NK-92 (cell line): ENCODE measurements around the gene ESD.
"Not testable (repeated sequence)": the region's sequence is repeated elsewhere in the genome, so short reads cannot be mapped to it uniquely, and the experiment has no call there.

Experiments used
- DNase-seq: peaks from one replicate; lab custom pipeline; 2025; ENCODE audit not compliant: unreplicated experiment; lab: John Stamatoyannopoulos, UW

ESD gene

GRCh38 chr13:46796515-46797474 lies at the start of gene ESD:
Gene ESD, minus strand, starts transcription at chr13:46797161. Its CDS starts 5,748 bp downstream, at chr13:46791413.
- peak; percentile 31 for DNase-seq

GRCh38 chr13:46846726-46847125 lies 49.8 kb upstream of the ESD start:
- DNase-seq = no peak

GRCh38 chr13:46845146-46845545 lies 48.2 kb upstream of the ESD start:
- no peak for DNase-seq

- DNase-seq = no peak
These were observed 47.5 kb upstream of the ESD start for GRCh38 chr13:46844431-46844830.

GRCh38 chr13:46839399-46839798 lies 42.4 kb upstream of the ESD start:
- DNase-seq = no peak

GRCh38 chr13:46834657-46835056 lies 37.7 kb upstream of the ESD start:
- no peak for DNase-seq

- no peak for DNase-seq
These were observed 34.7 kb upstream of the ESD start for GRCh38 chr13:46831588-46832194.

- DNase-seq = no peak
These were observed 33.5 kb upstream of the ESD start for GRCh38 chr13:46830405-46831005.

- no peak for DNase-seq
These were observed 25.6 kb upstream of the ESD start for GRCh38 chr13:46822551-46822950.

GRCh38 chr13:46817838-46818476 lies 21.0 kb upstream of the ESD start:
- DNase-seq = no peak

GRCh38 chr13:46817095-46817494 lies 20.1 kb upstream of the ESD start:
- no peak for DNase-seq

GRCh38 chr13:46816371-46816770 lies 19.4 kb upstream of the ESD start:
- no peak for DNase-seq

- no peak for DNase-seq
These were observed 15.4 kb upstream of the ESD start for GRCh38 chr13:46812301-46812797.

GRCh38 chr13:46810440-46810839 lies 13.5 kb upstream of the ESD start:
- no peak for DNase-seq

GRCh38 chr13:46804921-46805320 lies 8.0 kb upstream of the ESD start:
- DNase-seq = not testable (repeated sequence)

GRCh38 chr13:46804391-46804815 lies 7.4 kb upstream of the ESD start:
- no peak for DNase-seq

GRCh38 chr13:46803586-46803985 lies 6.6 kb upstream of the ESD start:
- DNase-seq = no peak

- DNase-seq = no peak
These were observed 4.9 kb upstream of the ESD start for GRCh38 chr13:46801858-46802257.

- DNase-seq = no peak
These were observed 2.2 kb upstream of the ESD start for GRCh38 chr13:46799139-46799538.

GRCh38 chr13:46797501-46798237 lies 708 bp upstream of the ESD start:
- no peak for DNase-seq

- DNase-seq = no peak
These were observed 839 bp downstream of the ESD start for GRCh38 chr13:46796129-46796514.
